CD4-positive, alpha-beta T cell treated with Interleukin-12 subunit alpha and Interleukin-12 subunit beta, for 1 hour (primary cell): ENCODE data around the gene UBE2G2.

ENCODE experiments used
- DNase-seq: peaks from one replicate; pipeline ENCODE4 v3.0.0-alpha.2; 2020

Gene UBE2G2

GRCh38 chr21:44784810-44785209 lies 16.8 kb downstream of the UBE2G2 start:
- DNase-seq: no peak

- no peak for DNase-seq
These were observed 18.5 kb downstream of the UBE2G2 start for GRCh38 chr21:44783020-44783696.

- no peak for DNase-seq
These were observed 20.7 kb downstream of the UBE2G2 start for GRCh38 chr21:44780767-44781459.

DNA sequence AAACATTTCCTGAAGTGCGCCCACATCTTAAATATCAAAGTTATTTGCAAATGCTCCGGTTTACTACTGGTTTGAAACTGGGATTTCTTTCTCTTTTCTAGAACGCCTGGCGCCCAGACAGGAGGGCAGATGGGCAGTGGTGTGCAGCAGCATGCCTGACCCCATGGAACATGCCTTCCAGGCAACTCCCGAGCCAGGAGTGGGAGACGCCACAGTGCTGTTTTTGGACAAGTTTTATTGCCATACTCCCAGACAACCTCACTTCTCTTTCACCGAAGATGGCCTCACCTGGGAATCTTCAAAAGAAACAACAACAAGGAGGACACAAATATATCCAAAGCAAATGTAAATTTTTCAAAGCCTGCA lies 21.5 kb downstream of the UBE2G2 start:
- DNase-seq: no peak

DNA sequence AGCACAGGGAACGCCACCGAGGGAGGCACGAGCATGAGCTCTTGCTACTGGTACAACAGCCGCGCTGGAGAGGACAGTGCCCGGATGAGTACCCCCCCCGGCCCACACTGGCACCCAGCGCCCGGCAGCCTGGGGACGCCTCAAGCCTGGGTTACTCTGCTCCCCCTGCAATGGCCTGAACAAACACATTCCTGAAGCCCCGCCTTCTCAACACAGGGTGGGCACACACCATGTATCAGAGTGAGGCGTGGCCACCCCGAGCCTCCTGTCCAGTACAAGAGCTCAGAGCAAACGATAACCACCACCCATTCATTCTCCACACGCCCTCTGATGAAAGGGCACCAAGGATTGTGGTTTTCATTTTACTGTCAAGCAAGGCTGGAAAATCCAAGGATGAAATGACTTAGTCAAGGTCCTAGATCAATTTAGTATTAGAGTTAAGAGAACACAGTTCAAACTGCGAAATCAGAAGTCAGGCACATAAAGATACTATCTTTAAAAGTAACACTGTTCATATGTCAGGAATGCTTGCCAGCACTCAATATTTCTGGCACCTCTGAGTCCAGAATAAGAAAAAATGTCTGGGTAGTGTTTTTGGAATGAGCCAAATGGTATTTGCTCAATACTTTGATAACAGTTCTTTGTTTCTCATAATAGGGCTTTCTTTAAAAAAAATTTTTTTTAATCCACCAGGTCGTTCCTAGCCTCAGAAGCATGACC lies 22.0 kb downstream of the UBE2G2 start:
- no peak for DNase-seq

DNA sequence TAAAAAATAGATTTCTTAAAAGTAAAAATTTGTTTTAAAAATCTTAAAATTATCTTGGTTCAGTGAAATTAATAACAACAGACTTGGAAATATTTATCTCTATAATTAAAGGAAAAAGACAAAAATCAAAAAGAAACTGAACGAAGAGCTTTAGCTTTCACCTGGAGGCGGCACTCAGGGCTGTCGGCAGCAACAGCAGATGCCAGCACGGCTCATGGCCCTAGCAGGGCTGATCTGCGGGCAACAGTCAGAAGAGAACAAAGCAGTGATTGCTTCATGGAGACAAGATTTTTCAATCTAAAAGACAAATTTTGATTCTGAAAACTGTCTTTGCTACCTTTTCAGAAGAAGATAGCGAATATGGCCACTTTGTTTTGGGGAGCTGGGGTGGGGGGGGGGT lies 22.6 kb downstream of the UBE2G2 start:
- DNase-seq: no peak

DNA sequence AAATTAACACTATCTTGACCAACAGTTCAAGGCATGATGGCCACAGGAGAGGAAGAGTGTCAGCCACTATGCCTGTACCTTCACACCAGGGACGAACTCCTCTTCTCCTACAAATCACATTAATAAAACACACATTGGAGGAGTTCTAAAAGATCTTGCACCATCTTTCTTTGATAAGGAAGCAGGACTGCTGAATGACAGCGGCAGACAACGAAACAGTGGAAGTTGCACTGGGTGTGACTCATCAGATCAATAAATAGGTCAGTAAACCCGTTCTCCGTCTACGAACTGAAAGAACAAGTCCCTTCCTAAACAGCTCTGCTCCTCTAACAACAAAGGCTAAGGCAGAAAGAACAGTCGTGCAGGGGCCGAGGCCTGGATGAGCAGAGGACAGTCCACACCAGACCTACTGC lies 23.1 kb downstream of the UBE2G2 start:
- DNase-seq: no peak

DNA sequence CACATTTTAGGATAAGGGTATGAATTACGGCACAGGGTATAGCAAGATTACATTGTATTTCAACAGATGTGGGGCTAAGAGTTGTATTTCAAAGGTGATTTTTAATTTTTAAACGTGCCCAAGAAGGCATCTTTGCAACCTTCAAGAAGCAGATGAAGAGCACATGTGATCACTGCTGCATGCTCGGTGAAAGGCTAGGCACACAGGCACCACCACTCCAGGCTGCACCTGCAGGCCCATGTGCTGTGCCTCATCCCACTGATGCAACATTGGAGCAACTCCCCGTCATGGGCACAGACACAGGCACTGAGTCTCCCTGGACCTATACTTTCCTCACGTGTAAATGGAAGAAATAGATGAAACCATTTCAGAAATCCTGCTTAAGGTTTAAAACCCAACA lies 23.5 kb downstream of the UBE2G2 start:
- no peak for DNase-seq

DNA sequence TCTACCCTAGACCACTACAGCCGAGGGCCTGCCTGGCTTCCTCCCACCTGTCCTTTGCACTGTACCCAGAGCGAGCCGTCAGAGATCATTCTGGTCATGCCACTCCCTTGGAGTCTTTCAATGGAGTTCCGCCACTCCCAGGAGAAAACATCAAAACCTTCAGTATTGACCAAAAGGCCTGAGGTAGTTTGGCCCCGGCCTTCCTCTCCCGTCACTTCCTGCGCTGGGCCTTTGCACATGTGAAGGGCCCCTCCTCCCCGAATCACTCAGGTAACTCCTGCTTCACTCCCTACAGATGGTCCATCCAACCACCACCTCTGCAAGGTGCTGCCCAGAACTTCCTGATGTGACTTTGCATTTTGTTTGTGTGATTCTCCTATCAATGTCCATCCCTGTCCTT lies 26.6 kb downstream of the UBE2G2 start:
- DNase-seq: no peak

DNA sequence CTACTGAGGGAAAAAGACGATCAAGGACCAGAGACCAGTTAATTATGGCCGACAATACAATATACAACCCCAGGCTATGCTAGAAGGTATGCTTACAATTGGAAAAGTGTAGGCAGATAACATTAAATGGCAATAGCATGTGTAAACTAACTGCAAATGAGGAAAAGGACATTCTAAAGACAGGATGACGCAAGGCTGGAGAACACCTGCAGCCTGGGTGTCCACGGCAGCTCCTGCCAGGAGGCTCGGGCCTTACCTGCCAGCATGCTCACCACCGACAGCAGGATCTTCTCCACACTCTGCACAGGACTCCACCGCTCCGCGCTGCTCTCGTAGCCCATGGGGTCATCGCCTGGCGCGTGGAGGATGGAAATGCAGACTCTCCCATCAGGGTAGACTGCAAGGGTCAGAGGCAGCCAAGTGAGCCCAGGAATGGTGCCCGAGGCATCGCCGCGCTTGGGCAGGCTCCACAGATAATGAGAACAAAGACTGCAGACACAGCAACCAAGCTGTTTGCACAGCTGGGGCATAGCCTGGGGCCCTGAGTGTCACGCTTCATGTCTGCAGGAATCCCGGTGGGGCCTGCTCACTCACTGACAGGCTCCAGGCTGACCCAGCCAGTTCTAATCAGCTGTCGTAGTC lies 28.2 kb downstream of the UBE2G2 start:
- no peak for DNase-seq

DNA sequence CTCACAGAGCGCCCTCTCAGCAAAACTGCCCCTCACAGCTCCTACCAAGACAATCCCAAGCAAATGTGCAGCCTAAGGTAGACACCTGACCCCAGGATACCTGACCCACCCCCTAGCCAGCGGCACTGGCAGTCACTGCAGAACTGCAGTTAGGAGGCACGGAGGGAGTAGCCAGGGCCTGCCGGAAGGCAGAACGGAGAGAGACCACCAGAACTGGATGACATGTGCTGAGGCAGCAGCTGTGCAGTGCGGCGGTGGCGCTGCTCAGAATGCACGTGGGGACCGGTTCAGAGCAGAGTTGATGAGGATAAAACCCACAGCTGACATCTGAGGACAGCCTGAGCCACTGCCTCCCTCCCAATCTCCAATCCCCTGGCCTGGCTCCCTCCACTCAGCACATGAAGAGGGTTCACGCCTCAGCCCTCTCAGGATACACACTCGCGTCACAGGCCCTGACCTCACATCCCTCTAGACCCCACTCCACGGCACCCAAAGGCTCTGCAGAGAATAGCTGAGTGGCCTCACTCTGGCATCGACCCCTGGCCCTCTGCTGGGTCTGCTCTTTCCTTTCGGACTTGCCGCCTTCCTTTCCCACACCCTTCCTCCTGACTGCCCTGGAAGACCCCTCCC lies 29.6 kb downstream of the UBE2G2 start:
- DNase-seq: no peak

- DNase-seq: no peak
These were observed 33.5 kb downstream of the UBE2G2 start for GRCh38 chr21:44767834-44768831.

- no peak for DNase-seq
These were observed 34.7 kb downstream of the UBE2G2 start for GRCh38 chr21:44766818-44767354.

- DNase-seq: no peak
These were observed 35.4 kb downstream of the UBE2G2 start for GRCh38 chr21:44766014-44766817.

- DNase-seq: peak; percentile 54
These were observed 36.2 kb downstream of the UBE2G2 start for GRCh38 chr21:44765231-44766013.

DNA sequence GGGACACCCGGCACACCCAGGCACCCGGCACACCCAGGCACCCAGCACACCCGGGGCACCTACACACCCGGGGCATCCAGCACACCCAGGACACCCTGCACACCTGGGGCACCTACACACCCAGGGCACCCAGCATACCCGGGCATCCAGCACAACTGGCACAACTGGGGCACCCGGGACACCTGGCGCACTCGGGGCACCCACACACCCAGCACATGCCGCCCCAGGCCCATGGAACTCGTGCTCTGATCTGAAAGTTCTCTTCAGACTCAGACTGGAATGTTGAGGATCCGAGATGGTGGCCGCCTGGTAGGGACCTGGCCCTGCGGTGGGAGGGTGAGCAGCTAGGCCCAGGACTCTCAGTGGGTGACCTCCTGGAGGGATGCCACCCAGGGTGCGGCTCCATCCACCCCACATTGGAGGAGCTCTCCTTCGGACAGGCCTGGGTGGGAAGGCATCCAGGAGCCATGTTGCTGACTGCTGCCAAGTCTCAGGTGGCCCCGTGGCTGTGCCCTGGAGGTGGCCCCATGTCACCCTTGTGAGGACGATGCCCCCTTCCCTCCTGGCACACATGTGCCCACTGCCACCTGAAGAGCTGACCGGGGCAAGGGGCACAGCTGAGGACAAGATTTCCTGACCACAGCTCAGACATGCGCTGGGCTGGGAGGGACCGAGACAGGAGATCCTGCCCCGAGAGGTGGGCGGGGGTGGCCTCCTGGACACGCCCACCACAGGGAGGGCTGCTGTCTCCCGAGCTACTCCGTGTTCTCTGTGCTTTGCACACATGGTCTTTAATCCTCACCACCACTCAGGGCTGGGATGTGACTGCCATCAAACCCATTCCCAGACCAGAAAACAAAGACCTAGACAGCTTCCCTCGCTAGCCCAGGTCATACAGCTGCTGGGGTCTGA lies 37.0 kb downstream of the UBE2G2 start:
- peak; percentile 9 for DNase-seq

- no peak for DNase-seq
These were observed 37.9 kb downstream of the UBE2G2 start for GRCh38 chr21:44763451-44764318.

DNA sequence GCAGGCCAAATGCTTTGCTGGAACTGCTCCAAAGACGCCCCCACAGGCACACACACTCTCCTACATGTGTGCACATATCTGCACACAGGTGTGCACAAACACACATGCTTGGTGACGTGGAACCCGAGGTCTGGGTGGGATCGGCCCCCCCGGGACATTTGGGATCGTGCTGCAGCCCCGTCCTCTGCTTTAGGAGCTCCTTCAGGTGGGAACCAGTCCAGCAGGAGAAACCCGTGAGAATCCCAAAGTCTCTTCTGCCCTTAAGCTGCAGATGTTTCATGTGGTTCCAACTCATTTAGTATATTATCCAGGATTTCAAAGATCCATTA lies 38.6 kb downstream of the UBE2G2 start:
- DNase-seq: no peak
